Smooth muscle cell of the brain vasculature (primary cell): ENCODE data around the gene EMC1.
"Not testable (repeated sequence)": the region's sequence is repeated elsewhere in the genome, so short reads cannot be mapped to it uniquely, and the experiment has no call there.

Source experiments
- DNase-seq: peaks from one replicate; pipeline ENCODE4 v3.0.0-alpha.2; 2012; ENCODE audit warnings: low read depth, low spot score

The EMC1 gene

GRCh38 chr1:19260211-19261138 lies 9.2 kb upstream of the EMC1 start:
- no peak for DNase-seq

GRCh38 chr1:19258353-19258752 lies 7.0 kb upstream of the EMC1 start:
- no peak for DNase-seq

GRCh38 chr1:19257178-19257914 lies 6.0 kb upstream of the EMC1 start:
- no peak for DNase-seq

GRCh38 chr1:19256301-19256700 lies 5.0 kb upstream of the EMC1 start:
- not testable (repeated sequence) for DNase-seq

- DNase-seq = no peak
These were observed 4.0 kb upstream of the EMC1 start for GRCh38 chr1:19255288-19255687.

GRCh38 chr1:19254416-19254815 lies 3.1 kb upstream of the EMC1 start:
- DNase-seq = no peak

- no peak for DNase-seq
These were observed 557 bp downstream of the EMC1 start for GRCh38 chr1:19250629-19251304.

GRCh38 chr1:19240673-19241538 lies 10.4 kb downstream of the EMC1 start:
- no peak for DNase-seq

GRCh38 chr1:19239876-19240275 lies 11.4 kb downstream of the EMC1 start:
- no peak for DNase-seq

GRCh38 chr1:19234224-19234623 lies 17.1 kb downstream of the EMC1 start:
- DNase-seq = no peak

GRCh38 chr1:19232524-19232846 lies 18.8 kb downstream of the EMC1 start:
- DNase-seq = no peak

- DNase-seq = not testable (repeated sequence)
These were observed 19.4 kb downstream of the EMC1 start for GRCh38 chr1:19231736-19232523.

- no peak for DNase-seq
These were observed 21.4 kb downstream of the EMC1 start for GRCh38 chr1:19229828-19230325.

GRCh38 chr1:19229229-19229628 lies 22.1 kb downstream of the EMC1 start:
- DNase-seq = no peak

GRCh38 chr1:19222979-19223824 lies 28.1 kb downstream of the EMC1 start:
- DNase-seq = no peak

GRCh38 chr1:19222573-19222972 lies 28.8 kb downstream of the EMC1 start:
- DNase-seq = no peak

GRCh38 chr1:19220991-19221390 lies 30.3 kb downstream of the EMC1 start:
- DNase-seq = no peak

- no peak for DNase-seq
These were observed 31.1 kb downstream of the EMC1 start for GRCh38 chr1:19220080-19220846.

- DNase-seq = no peak
These were observed 31.9 kb downstream of the EMC1 start for GRCh38 chr1:19219451-19219850.
